IgD-negative memory B cell (primary cell): ENCODE measurements around the gene SNX30. TPM values are rescaled to one million over a fixed set of nuclear protein-coding genes. Genes with fewer than 3 reads are reported as not detected.

Experiments used
- H3K27ac Mint-ChIP-seq, 3 donors: one replicate each; pipeline ENCODE4 v1.8.0; 2020 to 2022; ENCODE audit warnings: mild to moderate bottlenecking in 3 of 3, mixed read lengths in 3 of 3, moderate library complexity in 1 of 3
- H3K27me3 Mint-ChIP-seq: one replicate; pipeline ENCODE4 v1.8.0; 2021; ENCODE audit warnings: mixed read lengths
- H3K36me3 Mint-ChIP-seq: one replicate; pipeline ENCODE4 v1.8.0; 2020; ENCODE audit warnings: mild to moderate bottlenecking, mixed read lengths
- H3K4me1 Mint-ChIP-seq, 3 donors: one replicate each; pipeline ENCODE4 v1.8.0; 2020 to 2022; ENCODE audit warnings: mixed read lengths in 3 of 3, mild to moderate bottlenecking in 1 of 3
- H3K4me3 Mint-ChIP-seq, 4 donors: one replicate each; pipeline ENCODE4 v1.8.0; 2020 to 2022; ENCODE audit warnings: mild to moderate bottlenecking in 4 of 4, mixed read lengths in 4 of 4, moderate library complexity in 3 of 4
- H3K9me3 Mint-ChIP-seq, 3 donors: one replicate each; pipeline ENCODE4 v1.8.0; 2020 to 2021; ENCODE audit warnings: mixed read lengths in 3 of 3, mild to moderate bottlenecking in 1 of 3
- polyA plus RNA-seq: library from polyadenylated mRNA; unstranded; fragments of 300-500 nt; fragmentation: Illumina TruSeq; gene quantifications from one replicate; pipeline ENCODE4 v1.2.3, GENCODE V29; 2021

The SNX30 gene
- polyA plus RNA-seq, 1 donor from 2014 or later = 1.4 TPM

GRCh38 chr9:112731971-112732370 lies 18.6 kb upstream of the SNX30 start:
- no peaks in the 10 kb centered on the region for H3K9me3 Mint-ChIP-seq
- peaks cover 2% of the 10 kb centered on the region for H3K36me3 Mint-ChIP-seq
- peaks cover 2% of the 10 kb centered on the region in 3 donors for H3K4me1 Mint-ChIP-seq
- H3K27ac Mint-ChIP-seq = no peak overlapping the region
- no peak overlapping the region for H3K4me3 Mint-ChIP-seq
- no peaks in the 10 kb centered on the region for H3K27me3 Mint-ChIP-seq

DNA sequence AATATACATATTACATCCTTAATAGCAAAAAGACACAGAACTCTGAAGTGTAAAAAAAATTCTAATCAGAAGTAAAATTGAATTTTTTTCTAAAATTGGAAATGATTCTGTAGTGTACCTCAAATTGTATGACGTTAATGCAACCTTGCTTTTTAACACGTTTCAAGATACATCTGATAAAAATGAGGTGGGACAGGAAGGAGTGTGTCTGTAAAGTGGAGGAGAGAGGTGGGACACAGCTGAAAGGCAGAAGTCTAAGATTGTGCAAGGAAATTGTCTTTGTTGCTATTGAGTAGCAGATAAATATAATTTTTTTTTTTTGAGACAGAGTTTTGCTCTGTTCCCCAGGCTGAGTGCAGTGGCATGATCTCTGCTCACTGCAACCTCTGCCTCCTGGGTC lies 15.7 kb upstream of the SNX30 start:
- Mint-ChIP-seq H3K4me1 (peaks cover 0 to 2% (median 1%) of the 10 kb centered on the region in 3 donors), H3K4me3 (no peak overlapping the region), H3K9me3 (peaks cover 0 to 4% (median 0%) of the 10 kb centered on the region in 3 donors), H3K27ac (no peak overlapping the region), H3K36me3 (peaks cover 5% of the 10 kb centered on the region), H3K27me3 (peaks cover 11% of the 10 kb centered on the region)

DNA sequence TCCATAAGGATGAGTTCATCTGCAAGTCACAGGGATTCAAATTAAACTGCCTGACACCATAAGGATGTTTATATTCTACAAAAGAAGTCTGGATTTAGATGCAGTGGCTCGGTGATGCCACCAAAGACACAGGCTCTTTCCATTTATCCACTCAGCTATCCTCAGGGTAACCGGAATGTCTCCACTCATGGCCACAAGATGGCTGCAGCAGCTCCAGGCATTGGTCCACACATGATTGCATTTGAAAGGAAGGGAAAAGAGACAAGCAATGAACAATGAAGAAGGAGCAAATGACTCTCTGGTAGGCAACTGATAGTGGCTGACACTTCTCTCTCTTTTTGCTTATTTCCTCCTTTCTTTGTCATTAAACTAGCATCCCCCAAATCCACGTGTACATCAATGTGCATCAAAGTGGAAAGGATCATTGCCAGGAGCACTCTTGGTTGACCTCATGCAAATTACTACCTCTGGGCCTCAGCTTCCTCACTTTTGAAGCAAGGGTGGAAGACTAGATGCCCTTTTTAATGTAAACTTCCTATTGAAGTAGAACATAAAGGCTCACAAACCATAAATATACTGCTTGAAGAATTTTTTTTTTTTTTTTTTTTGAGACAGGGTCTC lies 7.2 kb upstream of the SNX30 start:
- H3K27ac Mint-ChIP-seq = no peak overlapping the region
- H3K9me3 Mint-ChIP-seq = peaks cover 0 to 6% (median 0%) of the 10 kb centered on the region in 3 donors
- peaks cover 11 to 16% (median 15%) of the 10 kb centered on the region in 3 donors for H3K4me1 Mint-ChIP-seq
- peaks cover 1% of the 10 kb centered on the region for H3K36me3 Mint-ChIP-seq
- H3K4me3 Mint-ChIP-seq = peak overlapping the region in 2 of 4 donors; percentile 23 to 28
- peaks cover 10% of the 10 kb centered on the region for H3K27me3 Mint-ChIP-seq

DNA sequence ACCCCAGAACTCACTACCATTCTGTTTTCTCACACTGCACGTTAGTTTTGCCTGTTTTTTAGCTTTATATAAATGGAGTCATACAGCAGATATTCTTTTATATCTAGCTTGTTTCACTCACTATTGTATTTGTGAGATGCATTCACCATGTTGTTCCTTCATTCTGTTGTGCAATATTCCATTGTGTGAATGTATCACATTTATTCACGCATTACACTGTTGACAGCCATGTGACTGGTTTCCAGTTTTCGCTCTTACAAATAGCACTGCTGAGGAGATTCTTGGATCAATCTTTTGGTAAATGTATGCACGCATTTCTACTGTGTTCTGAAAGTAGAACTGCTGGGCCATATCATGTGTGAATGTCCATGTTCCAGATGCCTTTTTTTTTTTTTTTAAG lies 6.4 kb upstream of the SNX30 start:
- Mint-ChIP-seq H3K4me1 (peaks cover 15 to 17% (median 16%) of the 10 kb centered on the region in 3 donors), H3K27me3 (peaks cover 5% of the 10 kb centered on the region), H3K9me3 (peaks cover 0 to 6% (median 0%) of the 10 kb centered on the region in 3 donors), H3K4me3 (peak overlapping the region in 1 of 4 donors; percentile 29), H3K36me3 (peaks cover 1% of the 10 kb centered on the region), H3K27ac (no peak overlapping the region)

GRCh38 chr9:112747094-112747493 lies 3.5 kb upstream of the SNX30 start:
- H3K27ac Mint-ChIP-seq = no peak overlapping the region
- no peaks in the 10 kb centered on the region for H3K36me3 Mint-ChIP-seq
- H3K4me3 Mint-ChIP-seq = peak overlapping the region in 1 of 4 donors; percentile 22
- peaks cover 23 to 34% (median 34%) of the 10 kb centered on the region in 3 donors for H3K4me1 Mint-ChIP-seq
- no peaks in the 10 kb centered on the region for H3K27me3 Mint-ChIP-seq
- no peaks in the 10 kb centered on the region for H3K9me3 Mint-ChIP-seq

- Mint-ChIP-seq H3K9me3 (no peaks in the 10 kb centered on the region), H3K27ac (no peak overlapping the region), H3K4me3 (no peak overlapping the region), H3K4me1 (peaks cover 23 to 35% (median 30%) of the 10 kb centered on the region in 3 donors), H3K36me3 (peaks cover 2% of the 10 kb centered on the region), H3K27me3 (peaks cover 3% of the 10 kb centered on the region)
These were observed 150 bp downstream of the SNX30 start for GRCh38 chr9:112750764-112751055.

DNA sequence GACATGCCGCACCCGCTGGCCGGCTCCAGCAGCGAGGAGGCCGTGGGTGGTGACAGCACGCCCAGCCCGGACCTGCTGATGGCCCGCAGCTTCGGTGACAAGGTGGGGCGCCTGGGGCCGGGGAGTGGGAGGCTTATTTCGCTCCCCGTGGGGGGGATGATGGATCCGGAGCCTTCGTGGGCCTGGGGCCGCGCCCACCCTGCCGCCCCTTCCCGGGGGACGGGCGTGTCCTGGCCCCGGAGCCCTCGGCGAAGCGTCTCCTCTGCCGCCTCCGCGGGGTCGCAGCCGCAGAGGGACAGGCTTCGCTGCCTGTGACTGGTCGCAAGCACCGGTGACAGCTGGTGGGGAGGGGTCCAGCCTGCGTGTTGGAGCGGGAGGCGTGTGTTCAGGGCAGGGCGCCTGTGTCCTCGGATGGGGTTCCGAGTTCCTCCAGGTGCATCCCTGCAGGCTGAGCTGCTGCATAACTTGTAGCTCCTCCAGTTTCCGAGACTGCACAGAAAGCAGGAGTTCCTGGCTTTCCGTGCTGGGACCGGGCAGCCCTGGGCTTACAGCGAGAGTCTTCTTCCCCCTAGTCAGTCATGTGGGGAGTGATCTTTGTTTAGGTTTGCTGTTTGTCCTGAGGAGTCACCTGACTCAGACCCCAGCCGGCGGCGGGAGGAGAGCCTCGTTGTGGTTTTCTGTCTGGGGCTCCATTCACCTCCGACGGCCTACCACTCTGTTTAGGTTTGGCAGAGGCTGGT lies 666 bp downstream of the SNX30 start:
- H3K27ac Mint-ChIP-seq = peak overlapping the region; percentile 39 to 90 (median 46)
- peak overlapping the region; percentile 84 to 95 (median 92) for H3K4me3 Mint-ChIP-seq
- no peaks in the 10 kb centered on the region for H3K9me3 Mint-ChIP-seq
- H3K36me3 Mint-ChIP-seq = peaks cover 2% of the 10 kb centered on the region
- peaks cover 23 to 35% (median 30%) of the 10 kb centered on the region in 3 donors for H3K4me1 Mint-ChIP-seq
- peaks cover 3% of the 10 kb centered on the region for H3K27me3 Mint-ChIP-seq

GRCh38 chr9:112752334-112753125 lies 2.0 kb downstream of the SNX30 start:
- Mint-ChIP-seq H3K4me1 (peaks cover 19 to 35% (median 30%) of the 10 kb centered on the region in 3 donors), H3K27ac (peak overlapping the region in 2 of 3 donors; percentile 46 to 90), H3K36me3 (peaks cover 2% of the 10 kb centered on the region), H3K27me3 (peaks cover 3% of the 10 kb centered on the region), H3K4me3 (peak overlapping the region; percentile 84 to 95 (median 92)), H3K9me3 (no peaks in the 10 kb centered on the region)

- H3K4me1 Mint-ChIP-seq = peaks cover 19 to 35% (median 30%) of the 10 kb centered on the region in 3 donors
- H3K4me3 Mint-ChIP-seq = peak overlapping the region in 1 of 4 donors; percentile 11
- peaks cover 6% of the 10 kb centered on the region for H3K36me3 Mint-ChIP-seq
- no peaks in the 10 kb centered on the region for H3K9me3 Mint-ChIP-seq
- peak overlapping the region in 1 of 3 donors; percentile 2 for H3K27ac Mint-ChIP-seq
- peaks cover 3% of the 10 kb centered on the region for H3K27me3 Mint-ChIP-seq
These were observed 3.2 kb downstream of the SNX30 start for GRCh38 chr9:112753725-112754124.

- peak overlapping the region; percentile 3 to 54 (median 18) for H3K4me3 Mint-ChIP-seq
- H3K27ac Mint-ChIP-seq = peak overlapping the region in 1 of 3 donors; percentile 17
- H3K36me3 Mint-ChIP-seq = peaks cover 6% of the 10 kb centered on the region
- H3K9me3 Mint-ChIP-seq = no peaks in the 10 kb centered on the region
- peaks cover 3% of the 10 kb centered on the region for H3K27me3 Mint-ChIP-seq
- H3K4me1 Mint-ChIP-seq = peaks cover 19 to 29% (median 22%) of the 10 kb centered on the region in 3 donors
These were observed 4.0 kb downstream of the SNX30 start for GRCh38 chr9:112754578-112754977.

DNA sequence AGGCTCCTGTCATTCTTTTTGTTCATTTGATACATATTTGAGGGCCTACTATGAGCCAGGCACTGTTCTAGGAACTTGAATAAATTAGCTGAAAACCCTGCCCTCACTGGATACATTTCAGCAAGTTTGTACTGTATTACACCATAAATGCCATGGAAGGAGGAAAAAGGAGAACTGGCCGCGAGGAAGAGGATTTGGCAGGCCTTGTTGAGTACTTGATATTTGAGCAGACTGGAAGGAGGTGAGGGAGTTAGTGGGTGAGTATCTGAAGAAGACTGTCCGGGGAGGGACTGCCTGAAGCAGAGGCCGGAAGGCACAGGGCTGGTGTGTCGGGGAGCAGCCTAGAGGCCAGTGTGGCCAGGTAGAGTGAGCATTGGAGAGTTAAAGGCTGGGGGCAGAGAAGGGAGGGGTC lies 4.5 kb downstream of the SNX30 start:
- peak overlapping the region in 1 of 3 donors; percentile 17 for H3K27ac Mint-ChIP-seq
- no peaks in the 10 kb centered on the region for H3K9me3 Mint-ChIP-seq
- H3K36me3 Mint-ChIP-seq = peaks cover 6% of the 10 kb centered on the region
- peaks cover 3% of the 10 kb centered on the region for H3K27me3 Mint-ChIP-seq
- peaks cover 15 to 24% (median 17%) of the 10 kb centered on the region in 3 donors for H3K4me1 Mint-ChIP-seq
- H3K4me3 Mint-ChIP-seq = peak overlapping the region in 3 of 4 donors; percentile 10 to 54 (median 25)

DNA sequence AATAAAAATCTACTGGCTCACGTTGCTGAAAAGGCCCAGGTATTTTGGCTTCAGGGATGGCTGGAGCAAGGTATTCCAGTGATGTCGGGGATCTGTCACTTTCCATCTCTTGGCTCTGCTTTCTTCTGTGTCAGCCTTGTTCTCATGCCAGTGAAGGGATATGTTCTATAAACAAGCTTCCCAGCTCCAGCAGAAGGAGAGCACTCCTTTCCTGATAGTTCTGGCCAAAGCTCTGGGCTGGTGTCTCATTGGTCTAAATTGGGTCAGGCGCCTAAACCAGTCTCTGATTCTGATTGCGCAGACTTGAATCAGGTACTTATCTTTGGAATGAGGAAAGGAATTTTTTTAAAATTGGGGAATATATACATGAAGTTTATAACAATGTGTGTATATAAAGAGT lies 5.1 kb downstream of the SNX30 start:
- Mint-ChIP-seq H3K27me3 (peaks cover 3% of the 10 kb centered on the region), H3K36me3 (peaks cover 6% of the 10 kb centered on the region), H3K27ac (no peak overlapping the region), H3K9me3 (no peaks in the 10 kb centered on the region), H3K4me1 (peaks cover 12 to 21% (median 13%) of the 10 kb centered on the region in 3 donors), H3K4me3 (no peak overlapping the region)

GRCh38 chr9:112757282-112757883 lies 6.8 kb downstream of the SNX30 start:
- H3K4me1 Mint-ChIP-seq = peaks cover 6 to 14% (median 10%) of the 10 kb centered on the region in 3 donors
- H3K27ac Mint-ChIP-seq = no peak overlapping the region

GRCh38 chr9:112757940-112758339 lies 7.4 kb downstream of the SNX30 start:
- Mint-ChIP-seq H3K4me1 (peaks cover 6 to 12% (median 6%) of the 10 kb centered on the region in 3 donors), H3K27ac (no peak overlapping the region), H3K4me3 (no peak overlapping the region), H3K36me3 (peaks cover 6% of the 10 kb centered on the region), H3K9me3 (no peaks in the 10 kb centered on the region), H3K27me3 (peaks cover 3% of the 10 kb centered on the region)

More at GRCh38 chr9:112757282-112757883, 6.8 kb downstream of the SNX30 start:
- Mint-ChIP-seq H3K27me3 (peaks cover 3% of the 10 kb centered on the region), H3K36me3 (peaks cover 6% of the 10 kb centered on the region), H3K9me3 (no peaks in the 10 kb centered on the region), H3K4me3 (no peak overlapping the region)
